GM13977 (cell line): ENCODE measurements around the gene TREM1.
A peak's percentile ranks its signal among the peaks of the same experiment; 100 is the strongest.

Source experiments
- DNase-seq: peaks from one replicate; pipeline ENCODE4 v3.0.0; 2012; ENCODE audit warnings: low spot score
- in situ Hi-C: fragments of 300-500 bp; cut with MboI; formaldehyde crosslinking; loops from one replicate; pipeline ENCODE4 v1.12.0; 2022; ENCODE audit warnings: low sequenced_read_pairs, low pct_unique_long_range_greater_than_20kb, mixed read lengths, inconsistent platforms; ENCODE audit not compliant: unreplicated experiment
- TF ChIP-seq, protein P1 (sequence below): IDR thresholded peaks from 2 replicates; pipeline ENCODE4 v1.5.1; 2012; ENCODE audit warnings: mild to moderate bottlenecking, control low read depth; ENCODE audit not compliant: insufficient read depth; ENCODE audit errors: extremely low read depth, missing control alignments

Gene TREM1

DNA sequence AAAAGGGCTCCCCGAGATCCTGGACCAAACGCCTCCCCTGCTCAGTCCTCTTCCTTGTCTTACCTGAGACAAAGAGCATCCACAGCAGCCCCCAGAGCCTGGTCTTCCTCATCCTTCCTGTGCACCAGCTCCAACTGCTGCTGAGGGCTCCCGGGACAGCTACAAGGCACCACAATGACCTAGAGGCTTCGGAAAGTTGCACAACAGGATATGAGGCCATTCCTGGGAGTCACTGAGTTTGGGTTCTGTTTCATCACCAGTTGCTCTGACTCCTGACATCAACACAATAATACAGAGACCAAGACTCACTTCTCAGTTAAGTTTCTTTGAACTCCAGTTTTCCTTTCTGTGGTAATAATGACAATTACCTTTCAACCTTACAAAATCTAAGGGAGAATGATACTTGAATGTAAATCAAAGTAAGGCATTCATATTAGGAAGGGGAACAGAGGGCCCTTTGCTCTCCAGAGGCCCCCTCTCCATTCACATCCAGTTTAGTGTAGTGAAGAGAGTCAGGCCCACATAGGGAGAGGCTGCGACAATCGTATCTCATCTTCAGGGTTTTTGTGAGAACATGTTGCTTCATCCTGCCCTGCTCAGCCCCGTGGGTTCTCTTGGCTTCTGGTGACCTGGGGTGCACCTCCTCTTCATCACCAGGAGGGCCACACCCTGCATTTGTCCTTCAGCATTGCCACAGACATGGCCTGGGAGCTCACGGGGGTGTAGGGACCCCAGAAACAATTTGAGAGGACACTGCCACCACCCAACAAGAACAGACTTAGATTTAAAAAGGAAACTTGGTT, at the start of gene TREM1:
TSS of gene TREM1 (minus strand) at position 139 of the 803 bp plus-strand sequence. CDS start at position 112, 27 bp downstream.
- in situ Hi-C loops = no loop called here
- no peak for DNase-seq
- TF ChIP-seq, protein P1, sequence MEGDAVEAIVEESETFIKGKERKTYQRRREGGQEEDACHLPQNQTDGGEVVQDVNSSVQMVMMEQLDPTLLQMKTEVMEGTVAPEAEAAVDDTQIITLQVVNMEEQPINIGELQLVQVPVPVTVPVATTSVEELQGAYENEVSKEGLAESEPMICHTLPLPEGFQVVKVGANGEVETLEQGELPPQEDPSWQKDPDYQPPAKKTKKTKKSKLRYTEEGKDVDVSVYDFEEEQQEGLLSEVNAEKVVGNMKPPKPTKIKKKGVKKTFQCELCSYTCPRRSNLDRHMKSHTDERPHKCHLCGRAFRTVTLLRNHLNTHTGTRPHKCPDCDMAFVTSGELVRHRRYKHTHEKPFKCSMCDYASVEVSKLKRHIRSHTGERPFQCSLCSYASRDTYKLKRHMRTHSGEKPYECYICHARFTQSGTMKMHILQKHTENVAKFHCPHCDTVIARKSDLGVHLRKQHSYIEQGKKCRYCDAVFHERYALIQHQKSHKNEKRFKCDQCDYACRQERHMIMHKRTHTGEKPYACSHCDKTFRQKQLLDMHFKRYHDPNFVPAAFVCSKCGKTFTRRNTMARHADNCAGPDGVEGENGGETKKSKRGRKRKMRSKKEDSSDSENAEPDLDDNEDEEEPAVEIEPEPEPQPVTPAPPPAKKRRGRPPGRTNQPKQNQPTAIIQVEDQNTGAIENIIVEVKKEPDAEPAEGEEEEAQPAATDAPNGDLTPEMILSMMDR = no peak

DNA sequence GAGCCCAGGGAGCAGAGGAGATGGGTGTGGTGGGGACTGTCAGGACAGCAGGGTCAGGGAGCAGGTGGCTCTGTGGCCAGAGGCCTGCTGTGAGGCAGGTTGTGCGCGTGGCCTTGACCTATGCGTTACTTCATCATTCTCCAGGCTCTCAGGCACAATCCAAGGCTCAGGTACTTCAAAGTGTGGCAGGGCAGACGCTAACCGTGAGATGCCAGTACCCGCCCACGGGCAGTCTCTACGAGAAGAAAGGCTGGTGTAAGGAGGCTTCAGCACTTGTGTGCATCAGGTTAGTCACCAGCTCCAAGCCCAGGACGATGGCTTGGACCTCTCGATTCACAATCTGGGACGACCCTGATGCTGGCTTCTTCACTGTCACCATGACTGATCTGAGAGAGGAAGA, 49.5 kb upstream of the TREM1 start:
- DNase-seq = no peak
- TF ChIP-seq, protein P1 = no peak
- in situ Hi-C loops = no loop called here

- in situ Hi-C loops = no loop called here
- TF ChIP-seq, protein P1 = no peak
- DNase-seq = no peak
Observed at GRCh38 chr6:41335296-41335695, 48.8 kb upstream of the TREM1 start, which contains the start of gene NCR2. Gene NCR2 (plus strand): TSS chr6:41335608. CDS start chr6:41335877, 269 bp downstream.

DNA sequence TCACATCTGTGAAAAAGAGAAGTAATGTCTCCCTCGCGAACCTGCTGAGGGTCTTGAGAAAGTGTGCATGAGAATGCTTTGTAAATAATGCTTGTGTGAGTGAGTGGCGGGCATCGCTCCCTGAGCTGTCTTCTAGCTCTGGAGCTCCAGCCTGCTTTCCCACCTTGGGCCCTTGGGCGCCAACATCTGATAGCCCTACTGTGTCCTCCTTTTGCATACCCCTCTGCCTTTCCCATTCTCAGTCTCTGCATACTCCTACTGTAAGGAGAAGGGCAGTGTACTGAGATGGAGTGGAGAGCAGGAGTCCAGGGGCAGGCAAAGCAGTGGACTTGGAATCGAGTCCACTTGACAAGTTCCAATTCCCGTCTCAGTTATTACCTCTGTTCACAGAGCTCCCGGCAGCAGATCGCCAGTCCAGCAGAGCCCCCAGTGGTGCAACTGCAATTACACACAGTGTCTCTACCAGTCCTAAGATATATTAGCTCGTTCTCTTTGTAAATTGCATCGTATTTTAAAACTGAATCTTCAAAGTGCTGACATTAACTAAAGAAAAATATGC, 48.1 kb upstream of the TREM1 start:
- no peak for DNase-seq
- TF ChIP-seq, protein P1 = peak; percentile 18
- in situ Hi-C loops = no loop called here

DNA sequence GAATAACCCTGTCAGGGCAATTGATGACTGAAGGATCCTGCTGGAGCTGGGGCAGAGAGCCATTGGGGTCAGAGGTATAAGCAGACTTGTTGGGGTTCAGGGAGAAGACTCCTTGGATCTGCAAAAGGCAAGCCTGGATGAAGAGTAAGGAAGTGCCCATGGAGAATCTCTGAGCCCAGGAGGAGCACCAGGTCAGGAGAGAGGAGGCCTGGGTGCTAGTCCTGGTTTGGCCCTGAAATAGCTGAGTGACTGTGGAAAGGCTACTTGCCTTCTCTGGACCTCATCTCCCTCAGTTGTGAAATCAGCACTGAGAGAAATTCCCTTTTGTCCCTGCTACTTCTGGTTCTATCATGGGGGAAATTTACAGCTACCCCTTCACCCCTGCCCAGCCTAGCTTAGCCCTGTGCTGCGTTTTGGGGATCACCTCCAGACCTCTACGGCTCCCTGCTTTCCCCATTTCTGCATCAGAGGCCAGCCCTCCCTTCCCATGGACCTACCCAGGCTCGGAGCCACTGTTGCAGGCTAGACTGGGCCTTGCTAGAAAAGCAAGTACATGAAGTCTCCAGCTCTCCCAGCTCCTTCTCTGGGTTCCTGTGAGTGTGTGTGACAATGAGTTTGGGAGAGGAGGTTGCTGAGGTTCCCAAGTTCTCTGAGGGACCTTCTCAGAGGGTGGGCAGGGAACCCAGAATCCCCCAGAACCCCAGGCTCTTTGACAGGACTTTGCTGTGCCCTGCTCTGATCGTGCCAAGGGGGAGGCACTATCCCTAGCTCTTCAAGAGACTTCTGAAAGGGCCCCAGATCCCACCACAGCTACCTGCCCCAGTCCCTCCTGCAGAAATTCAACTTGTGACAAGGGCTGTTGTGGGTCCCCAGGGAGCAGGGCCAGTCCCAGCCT, 46.6 kb upstream of the TREM1 start:
- in situ Hi-C loops = no loop called here
- DNase-seq = no peak
- TF ChIP-seq, protein P1 = no peak

DNA sequence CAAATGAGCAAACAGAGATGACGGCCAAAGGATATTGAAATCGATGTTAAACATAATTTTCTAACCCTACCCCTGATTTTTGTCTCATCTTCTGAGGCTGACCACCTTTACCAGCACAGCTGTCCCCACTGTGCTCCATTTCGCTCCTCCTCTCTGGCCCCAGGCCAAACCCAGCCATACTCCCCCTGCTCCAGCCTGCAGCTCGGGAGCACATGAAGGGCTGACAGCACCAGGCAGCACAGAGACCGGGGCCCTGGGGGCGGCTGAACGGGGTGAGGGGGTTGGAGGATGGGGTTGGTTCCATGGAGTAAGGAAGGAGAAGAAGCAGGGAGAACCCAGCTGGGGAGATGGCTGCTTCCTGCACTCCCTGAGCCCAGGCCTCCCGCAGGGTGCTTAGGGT, 45.8 kb upstream of the TREM1 start:
- DNase-seq = no peak
- in situ Hi-C loops = no loop called here
- TF ChIP-seq, protein P1 = no peak
